Transverse colon (tissue), 3 donors: ENCODE data around the gene KRT8.
A peak's percentile ranks its signal among the peaks of the same experiment; 100 is the strongest.

Experiments
- CTCF ChIP-seq, 5 experiments: fragments of 200-600 bp in 3 of 5; fragments of 450-650 bp in 2 of 5; sonication (generic) in 3 of 5; IDR thresholded peaks; 1 replicate in 2 of 5; 2 replicates in 3 of 5; pipeline ENCODE4 v1.5.1; 2016 to 2017; ENCODE audit warnings: antibody characterized with exemption in 5 of 5, inconsistent platforms in 3 of 5, mild to moderate bottlenecking in 2 of 5, moderate library complexity in 1 of 5
- EP300 ChIP-seq: sonication (generic); formaldehyde crosslinking; IDR thresholded peaks from one replicate; pipeline ENCODE4 v1.6.1; 2017; ENCODE audit warnings: antibody characterized with exemption, low read depth
- POLR2A ChIP-seq: fragments of 450-650 bp; IDR thresholded peaks from one replicate; pipeline ENCODE4 v1.6.1; 2016; ENCODE audit warnings: antibody characterized with exemption, mild to moderate bottlenecking, moderate library complexity

- TF ChIP-seq POLR2A (peak; percentile 27), CTCF (IDR thresholded peaks at IDR 0.05) (peak in 2 of 5 experiments; percentile 51 to 74), EP300 (no peak)
Observed at GRCh38 chr12:52913431-52913821, 8.6 kb upstream of the KRT8 start.
